BE2C (cell line): ENCODE measurements around the gene SNTG2.
A peak's percentile ranks its signal among the peaks of the same experiment; 100 is the strongest.

Source experiments
- DNase-seq: peaks from one replicate; pipeline ENCODE4 v3.0.0-alpha.2; 2020
- H3K27me3 ChIP-seq: fragments of 250-450 bp; sonication (Bioruptor Pico); 2 replicates; pipeline ENCODE4 v1.5.1; 2020; ENCODE audit warnings: mild to moderate bottlenecking
- H3K36me3 ChIP-seq: fragments of 250-450 bp; sonication (Bioruptor Pico); 2 replicates; pipeline ENCODE4 v1.5.1; 2020; ENCODE audit warnings: mild to moderate bottlenecking
- H3K4me1 ChIP-seq: fragments of 250-450 bp; sonication (Bioruptor Pico); 2 replicates; pipeline ENCODE4 v1.5.1; 2020
- H3K4me3 ChIP-seq: 2 replicates; pipeline ENCODE4 v1.5.1; 2011; ENCODE audit warnings: low read depth, low read length
- H3K9me3 ChIP-seq: fragments of 250-450 bp; sonication (Bioruptor Pico); 2 replicates; pipeline ENCODE4 v1.5.1; 2020
- TF ChIP-seq, protein P1 (sequence below): IDR thresholded peaks from 2 replicates; pipeline ENCODE4 v1.5.1; 2012; ENCODE audit warnings: mild to moderate bottlenecking, low read depth, low read length

Gene SNTG2

DNA sequence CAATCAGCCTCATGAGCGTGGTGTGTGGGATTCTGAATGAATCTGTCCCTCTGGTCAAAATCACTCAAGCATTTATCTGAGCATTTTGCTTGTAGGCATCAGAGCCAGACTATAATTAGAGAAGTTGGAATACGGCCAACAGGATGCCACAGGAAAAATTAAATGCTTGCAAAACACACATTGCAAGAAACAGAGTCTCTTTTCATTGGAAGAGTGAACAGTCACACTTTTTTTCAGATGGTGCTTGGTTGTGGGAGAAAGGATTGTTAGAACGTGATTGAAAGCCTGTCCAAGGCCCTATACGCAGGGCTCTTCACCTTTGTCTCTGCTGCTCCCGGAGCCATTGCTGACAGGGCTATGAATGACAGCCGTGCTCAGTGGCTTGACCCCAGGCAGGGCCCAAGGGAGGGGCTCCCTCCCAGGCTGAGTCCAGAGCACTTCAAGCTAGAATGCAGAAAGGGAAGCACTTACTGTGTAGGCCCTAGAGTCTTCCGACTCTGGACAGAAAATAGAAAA, 59.8 kb downstream of the SNTG2 start:
- Histone ChIP-seq H3K36me3 (no peaks in the 10 kb centered on the region), H3K4me3 (peak overlapping the region; percentile 14; the same call in 1 of the 2 replicates), H3K27me3 (no peaks in the 10 kb centered on the region), H3K9me3 (no peaks in the 10 kb centered on the region), H3K4me1 (no peaks in the 10 kb centered on the region; the same call in 1 of the 2 replicates)
- TF ChIP-seq, protein P1, sequence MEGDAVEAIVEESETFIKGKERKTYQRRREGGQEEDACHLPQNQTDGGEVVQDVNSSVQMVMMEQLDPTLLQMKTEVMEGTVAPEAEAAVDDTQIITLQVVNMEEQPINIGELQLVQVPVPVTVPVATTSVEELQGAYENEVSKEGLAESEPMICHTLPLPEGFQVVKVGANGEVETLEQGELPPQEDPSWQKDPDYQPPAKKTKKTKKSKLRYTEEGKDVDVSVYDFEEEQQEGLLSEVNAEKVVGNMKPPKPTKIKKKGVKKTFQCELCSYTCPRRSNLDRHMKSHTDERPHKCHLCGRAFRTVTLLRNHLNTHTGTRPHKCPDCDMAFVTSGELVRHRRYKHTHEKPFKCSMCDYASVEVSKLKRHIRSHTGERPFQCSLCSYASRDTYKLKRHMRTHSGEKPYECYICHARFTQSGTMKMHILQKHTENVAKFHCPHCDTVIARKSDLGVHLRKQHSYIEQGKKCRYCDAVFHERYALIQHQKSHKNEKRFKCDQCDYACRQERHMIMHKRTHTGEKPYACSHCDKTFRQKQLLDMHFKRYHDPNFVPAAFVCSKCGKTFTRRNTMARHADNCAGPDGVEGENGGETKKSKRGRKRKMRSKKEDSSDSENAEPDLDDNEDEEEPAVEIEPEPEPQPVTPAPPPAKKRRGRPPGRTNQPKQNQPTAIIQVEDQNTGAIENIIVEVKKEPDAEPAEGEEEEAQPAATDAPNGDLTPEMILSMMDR: no peak
- peak; percentile 49 for DNase-seq

DNA sequence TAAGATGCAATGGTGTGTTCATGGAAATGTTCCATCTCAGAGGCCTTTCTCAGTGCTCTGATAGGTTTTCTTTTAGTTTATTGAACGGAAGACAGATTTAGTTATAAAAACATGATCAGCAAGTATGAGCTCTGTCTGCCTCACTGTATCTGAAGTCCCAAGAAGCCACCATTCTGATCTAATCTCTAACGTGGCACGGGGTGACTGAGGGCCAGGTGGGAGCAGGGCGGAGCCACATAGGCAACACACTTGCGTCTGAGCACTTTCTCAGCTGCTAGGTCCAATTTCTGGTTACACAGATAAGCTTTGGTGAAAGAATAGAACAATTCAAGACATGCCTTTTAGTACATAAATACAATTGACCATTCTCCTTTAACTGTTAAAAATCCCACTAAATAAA, 60.4 kb downstream of the SNTG2 start:
- no peaks in the 10 kb centered on the region for H3K27me3 ChIP-seq
- DNase-seq: no peak
- H3K4me1 ChIP-seq: no peaks in the 10 kb centered on the region; the same call in 1 of the 2 replicates
- no peaks in the 10 kb centered on the region for H3K9me3 ChIP-seq
- no peaks in the 10 kb centered on the region for H3K36me3 ChIP-seq
- H3K4me3 ChIP-seq: no peak overlapping the region
- TF ChIP-seq, protein P1: no peak

DNA sequence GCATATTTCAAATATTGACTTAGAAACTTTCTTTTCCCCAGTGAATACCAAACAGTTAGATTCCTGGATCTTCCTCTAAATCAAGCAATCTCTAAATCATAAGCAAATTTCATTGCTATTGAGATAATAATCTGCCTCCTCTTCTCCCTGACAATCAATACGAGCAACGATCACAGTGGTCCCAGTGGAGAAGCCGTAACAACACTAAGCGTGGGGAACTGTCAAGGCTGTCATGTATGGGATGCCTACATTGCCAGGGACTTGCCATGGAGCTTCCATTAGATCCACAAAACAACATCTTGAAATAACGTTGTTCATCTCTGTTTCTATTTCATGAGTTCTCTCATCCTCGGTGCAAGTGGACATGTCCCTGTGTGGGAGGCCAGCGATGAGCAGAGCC, 61.3 kb downstream of the SNTG2 start:
- no peak for DNase-seq
- TF ChIP-seq, protein P1: no peak
- H3K9me3 ChIP-seq: no peaks in the 10 kb centered on the region
- no peaks in the 10 kb centered on the region; the same call in 1 of the 2 replicates for H3K4me1 ChIP-seq
- no peak overlapping the region for H3K4me3 ChIP-seq
- H3K27me3 ChIP-seq: no peaks in the 10 kb centered on the region
- no peaks in the 10 kb centered on the region for H3K36me3 ChIP-seq

DNA sequence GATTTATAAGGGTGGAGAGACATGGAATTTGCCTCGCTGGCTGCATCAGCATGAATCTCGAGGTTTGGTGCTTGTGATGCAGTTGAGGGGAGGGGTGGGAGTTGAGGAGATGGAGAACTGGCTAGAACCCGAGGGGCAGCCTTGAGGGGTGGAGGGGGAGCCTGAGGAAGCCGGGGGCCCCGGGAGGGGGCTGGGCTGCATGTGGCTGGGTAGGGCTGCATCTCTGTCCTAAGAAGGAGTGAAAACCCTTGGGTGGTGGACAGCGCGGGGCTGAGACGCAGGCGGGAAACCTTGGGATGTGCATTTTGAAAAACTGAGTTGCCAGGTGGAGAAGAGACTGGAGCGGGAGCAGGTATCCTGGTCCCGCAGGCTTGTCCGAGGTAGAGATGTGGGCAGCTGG, 64.2 kb downstream of the SNTG2 start:
- TF ChIP-seq, protein P1: no peak
- no peak overlapping the region for H3K4me3 ChIP-seq
- H3K27me3 ChIP-seq: no peaks in the 10 kb centered on the region
- H3K4me1 ChIP-seq: no peaks in the 10 kb centered on the region; the same call in 1 of the 2 replicates
- H3K36me3 ChIP-seq: no peaks in the 10 kb centered on the region
- DNase-seq: no peak
- H3K9me3 ChIP-seq: no peaks in the 10 kb centered on the region

DNA sequence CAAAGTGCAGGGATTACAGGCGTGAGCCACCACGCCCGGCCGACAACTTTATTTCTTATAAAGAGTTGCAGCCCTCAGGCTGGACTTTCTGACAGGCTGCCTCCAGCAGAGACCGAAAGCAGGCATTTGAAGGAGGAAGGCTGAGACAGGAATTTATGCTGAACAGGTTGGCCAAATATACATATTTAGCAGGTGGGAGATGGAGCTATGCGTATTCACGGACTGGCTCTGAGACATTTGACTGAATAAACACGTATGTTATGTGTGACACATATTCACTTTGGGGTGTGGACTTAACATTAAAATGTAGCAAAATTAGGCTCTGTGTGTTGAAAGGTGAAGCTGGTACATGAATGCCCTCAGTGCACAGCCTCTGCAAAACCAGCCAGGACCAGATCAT, 65.9 kb downstream of the SNTG2 start:
- H3K27me3 ChIP-seq: no peaks in the 10 kb centered on the region
- no peaks in the 10 kb centered on the region for H3K36me3 ChIP-seq
- no peak for DNase-seq
- no peaks in the 10 kb centered on the region for H3K9me3 ChIP-seq
- no peaks in the 10 kb centered on the region for H3K4me1 ChIP-seq
- no peak overlapping the region for H3K4me3 ChIP-seq
- TF ChIP-seq, protein P1: no peak

DNA sequence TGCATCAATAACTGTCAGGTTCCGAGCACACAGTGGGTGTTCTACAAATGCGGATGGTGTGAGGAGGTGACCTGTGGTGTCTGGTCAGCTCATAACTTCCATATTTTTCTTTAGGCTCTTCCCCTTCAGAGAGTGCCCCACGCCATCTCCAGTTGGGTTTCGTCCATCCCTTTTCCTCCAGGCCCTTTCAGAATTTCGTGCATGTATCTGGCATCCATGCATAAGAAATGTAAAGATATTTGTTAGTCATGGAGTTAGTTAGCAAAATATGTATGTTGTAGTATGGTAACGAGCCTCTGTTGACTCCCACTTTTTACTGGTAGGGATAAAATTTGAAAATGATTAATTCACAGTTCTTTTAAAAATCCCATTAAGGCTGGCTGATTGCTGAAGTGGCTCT, 67.2 kb downstream of the SNTG2 start:
- Histone ChIP-seq H3K27me3 (no peaks in the 10 kb centered on the region), H3K9me3 (no peaks in the 10 kb centered on the region), H3K36me3 (no peaks in the 10 kb centered on the region), H3K4me1 (no peaks in the 10 kb centered on the region), H3K4me3 (no peak overlapping the region)
- TF ChIP-seq, protein P1: no peak
- DNase-seq: no peak
